A549 (cell line): ENCODE results near the gene SARDH. TPM values are rescaled to one million over a fixed set of nuclear protein-coding genes. Genes with fewer than 3 reads are reported as not detected.

Source experiments
- ATAC-seq, 2 experiments: fragments of 200-7000 bp in 1 of 2; fragments of >200 bp in 1 of 2; cut with Nextera tagmentation in 1 of 2; cut with Tn5 transposase in 1 of 2; 3 replicates each; pipeline versions ENCODE4 v1.8.0 to v1.9.1; 2018 to 2020; ENCODE audit warnings: mild to moderate bottlenecking in 1 of 2, moderate library complexity in 1 of 2
- CTCF ChIA-PET: fragments of 300-600 bp; sonication (Branson Sonifier 250); formaldehyde crosslinking; extraction: SDS; loops from one replicate; lab custom pipeline; 2021; ENCODE audit warnings: antibody characterized with exemption, inconsistent platforms; lab: Yijun Ruan, JAX
- POLR2A ChIA-PET: fragments of 350-600 bp; formaldehyde crosslinking; extraction: SDS; loops from one replicate; lab custom pipeline; 2021; ENCODE audit warnings: antibody characterized with exemption, inconsistent platforms; lab: Yijun Ruan, JAX
- DNase-seq, 2 experiments: peaks; one replicate each; pipeline versions ENCODE4 v3.0.0 to v3.0.0-alpha.2; 2011 to 2016; ENCODE audit warnings: low read depth in 1 of 2, low spot score in 1 of 2
- FAIRE-seq: peaks from 2 replicates; lab custom pipeline; 2011; peaks lifted over from hg19 to GRCh38; lab: Jason Lieb, UNC
- H3K27ac ChIP-seq, 2 experiments: fragments of >200 bp; sonication (Bioruptor Twin); formaldehyde crosslinking; 3 replicates each; pipeline ENCODE4 v1.5.1; 2016 to 2017
- H3K4me1 ChIP-seq: fragments of >200 bp; sonication (Bioruptor Twin); formaldehyde crosslinking; 3 replicates; pipeline ENCODE4 v1.6.1; 2016
- H3K4me2 ChIP-seq: fragments of >200 bp; sonication (Bioruptor Twin); formaldehyde crosslinking; 3 replicates; pipeline ENCODE4 v1.6.1; 2016
- H3K4me3 ChIP-seq: fragments of >200 bp; sonication (Bioruptor Twin); formaldehyde crosslinking; 3 replicates; pipeline ENCODE4 v1.5.1; 2016
- H3K9me3 ChIP-seq: fragments of >200 bp; sonication (Bioruptor Twin); formaldehyde crosslinking; 3 replicates; pipeline ENCODE4 v1.6.1; 2016
- BHLHE40 ChIP-seq: IDR thresholded peaks from 2 replicates; pipeline ENCODE4 v1.6.1; 2012; ENCODE audit warnings: low read depth, low read length, inconsistent platforms
- CHD2 ChIP-seq: fragments of 150-350 bp; IDR thresholded peaks from 2 replicates; pipeline ENCODE4 v1.6.1; 2014; ENCODE audit warnings: low read length; ENCODE audit not compliant: partially characterized antibody
- CHD4 ChIP-seq: fragments of 200-600 bp; sonication (generic); IDR thresholded peaks from 2 replicates; pipeline ENCODE4 v1.6.1; 2016; ENCODE audit warnings: antibody characterized with exemption, mild to moderate bottlenecking, borderline replicate concordance
- E2F6 ChIP-seq: IDR thresholded peaks from 2 replicates; pipeline ENCODE4 v1.6.1; 2012; ENCODE audit warnings: low read depth, borderline replicate concordance
- EHF ChIP-seq: fragments of 250-450 bp; sonication (Bioruptor Pico); IDR thresholded peaks from 2 replicates; pipeline ENCODE4 v1.5.0; 2020; ENCODE audit warnings: mild to moderate bottlenecking
- EHMT2 ChIP-seq: fragments of 200-600 bp; sonication (generic); IDR thresholded peaks from 2 replicates; pipeline ENCODE4 v1.6.1; 2016; ENCODE audit warnings: antibody characterized with exemption, low read depth, mild to moderate bottlenecking, moderate library complexity
- EP300 ChIP-seq, 2 experiments: fragments of >200 bp; sonication (Bioruptor Twin); formaldehyde crosslinking; IDR thresholded peaks; 2 replicates in 1 of 2; 3 replicates in 1 of 2; pipeline ENCODE4 v1.6.1; 2016 to 2017
- ESRRA ChIP-seq: fragments of 150-350 bp; IDR thresholded peaks from 2 replicates; pipeline ENCODE4 v1.6.1; 2014; ENCODE audit warnings: mild to moderate bottlenecking, low read length, borderline replicate concordance
- FOSL2 ChIP-seq, 2 experiments: fragments of 450-650 bp in 1 of 2; fragments of >200 bp in 1 of 2; sonication (Bioruptor Twin) in 1 of 2; formaldehyde crosslinking; IDR thresholded peaks; 2 replicates each; pipeline versions ENCODE4 v1.5.0 to v1.6.1; 2016 to 2020; ENCODE audit warnings: mild to moderate bottlenecking in 1 of 2, moderate library complexity in 1 of 2
- FOXS1 ChIP-seq: fragments of 250-450 bp; sonication (Bioruptor Pico); IDR thresholded peaks from 2 replicates; pipeline ENCODE4 v1.5.0; 2020; ENCODE audit warnings: mild to moderate bottlenecking, moderate library complexity
- GATA3 ChIP-seq: IDR thresholded peaks from 2 replicates; pipeline ENCODE4 v1.6.1; 2012; ENCODE audit warnings: borderline replicate concordance
- HDAC2 ChIP-seq: fragments of 200-600 bp; sonication (generic); IDR thresholded peaks from 2 replicates; pipeline ENCODE4 v1.6.1; 2016
- HOXA7 ChIP-seq: fragments of 250-450 bp; sonication (Bioruptor Pico); IDR thresholded peaks from 2 replicates; pipeline ENCODE4 v1.5.0; 2020; ENCODE audit warnings: mild to moderate bottlenecking, moderate library complexity
- JUNB ChIP-seq: fragments of >200 bp; sonication (Bioruptor Twin); formaldehyde crosslinking; IDR thresholded peaks from 2 replicates; pipeline ENCODE4 v1.6.1; 2016
- KDM1A ChIP-seq: fragments of 200-600 bp; sonication (generic); IDR thresholded peaks from 2 replicates; pipeline ENCODE4 v1.6.1; 2016; ENCODE audit warnings: low read depth, mild to moderate bottlenecking
- KDM5A ChIP-seq: fragments of 200-600 bp; sonication (generic); IDR thresholded peaks from 2 replicates; pipeline ENCODE4 v1.6.1; 2016; ENCODE audit warnings: antibody characterized with exemption, mild to moderate bottlenecking
- MAX ChIP-seq: IDR thresholded peaks from 2 replicates; pipeline ENCODE4 v1.6.1; 2012
- RARB ChIP-seq: fragments of 250-450 bp; sonication (Bioruptor Pico); IDR thresholded peaks from 2 replicates; pipeline ENCODE4 v1.8.0; 2021; ENCODE audit warnings: mild to moderate bottlenecking, moderate library complexity
- RFX5 ChIP-seq: fragments of 450-650 bp; IDR thresholded peaks from 2 replicates; pipeline ENCODE4 v1.7.1; 2014; ENCODE audit warnings: antibody characterized with exemption, mild to moderate bottlenecking, moderate library complexity
- RNF2 ChIP-seq: fragments of 200-600 bp; sonication (generic); IDR thresholded peaks from 2 replicates; pipeline ENCODE4 v1.6.1; 2016; ENCODE audit warnings: low read depth, mild to moderate bottlenecking, antibody characterized with exemption, moderate library complexity, borderline replicate concordance
- SMC3 ChIP-seq: fragments of >200 bp; sonication (Bioruptor Twin); formaldehyde crosslinking; IDR thresholded peaks from 3 replicates; pipeline ENCODE4 v1.6.1; 2018; ENCODE audit warnings: inconsistent platforms
- SREBF2 ChIP-seq: fragments of 450-650 bp; IDR thresholded peaks from 2 replicates; pipeline ENCODE4 v1.6.1; 2014; ENCODE audit warnings: mild to moderate bottlenecking, moderate library complexity
- WGBS: methylation state at CpG from one replicate; pipeline ENCODE4 v1.1.6; 2017; ENCODE audit errors: missing lambda C conversion rate; 5-methylcytosine and 5-hydroxymethylcytosine counted together
- polyA plus RNA-seq, 4 experiments: library from polyadenylated mRNA; depleted of rRNA in 3 of 4; stranded (reverse); fragments of >200 nt; fragmentation: RNase III in 1 of 4; extraction: RNeasy Plus Mini Kit Qiagen cat#74134 plus additional on column Dnase treatment in 1 of 4; gene quantifications; 2 replicates in 3 of 4; 3 replicates in 1 of 4; pipeline ENCODE4 v1.2.3, GENCODE V29; 2011 to 2017

The SARDH gene
- polyA plus RNA-seq, 2 of the 4 experiments (the other 2 are of a cell fraction) = 0.08 TPM; not detected in 1

DNA sequence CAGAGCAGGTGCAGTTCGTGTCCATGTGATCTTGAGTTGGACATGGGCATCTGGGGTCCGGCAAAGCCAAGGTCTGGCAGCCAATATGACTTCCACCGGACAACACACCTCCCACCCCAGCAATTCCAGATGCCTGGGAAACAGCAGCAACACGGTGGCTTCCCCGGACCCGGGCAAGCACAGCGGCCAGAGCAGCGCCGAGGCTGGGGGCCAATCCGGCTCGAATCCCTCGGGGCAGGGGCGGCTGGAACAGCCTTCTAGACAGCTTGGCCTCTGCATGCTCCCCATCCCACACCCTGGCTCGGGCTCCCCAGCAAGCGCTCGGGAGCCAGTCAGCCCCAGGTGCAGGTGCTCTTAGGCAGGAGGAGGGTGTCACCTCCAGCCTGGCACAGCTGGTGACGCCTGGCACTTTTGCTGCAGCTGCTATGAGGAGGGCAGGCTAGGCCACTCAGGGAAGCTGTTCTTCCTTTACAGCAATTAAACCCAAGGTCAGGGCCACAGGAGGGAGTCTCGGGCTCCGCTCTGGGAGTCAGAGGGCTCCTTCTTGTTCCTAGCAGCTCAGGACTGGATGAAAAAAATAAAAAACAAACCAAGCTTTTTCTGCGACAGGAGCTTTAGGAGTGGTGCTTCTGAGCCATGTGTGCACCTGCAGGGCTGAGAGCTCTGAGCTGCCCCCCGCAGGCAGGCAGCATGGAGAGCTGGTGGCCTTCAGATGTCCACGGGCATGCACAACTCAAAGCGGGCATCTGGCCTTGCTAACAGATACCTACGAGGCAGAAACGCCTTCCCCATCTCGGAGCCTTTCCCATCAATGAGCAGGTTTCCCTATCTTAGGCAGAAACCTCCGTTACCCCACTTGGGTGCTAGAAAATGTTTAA lies 73.7 kb downstream of the SARDH start:
- H3K4me3 ChIP-seq = no peak overlapping the region
- no peaks in the 10 kb centered on the region for H3K9me3 ChIP-seq
- H3K27ac ChIP-seq = no peak overlapping the region
- FAIRE-seq = no peak
- POLR2A ChIA-PET = no interaction called here
- H3K4me1 ChIP-seq = no peaks in the 10 kb centered on the region
- no peak for TF ChIP-seq EHF
- no peak for TF ChIP-seq EP300 (IDR thresholded peaks at IDR 0.05)
- no peak for TF ChIP-seq BHLHE40
- TF ChIP-seq MAX = no peak
- no peak overlapping the region for H3K4me2 ChIP-seq
- WGBS = 36% methylated on average over 19 of the region's 27 CpGs
- ATAC-seq = peak in 1 of 2 experiments; percentile 15; a peak in 1 of 6 replicates
- DNase-seq = no peak
- CTCF ChIA-PET = interaction anchor here (0.9 kb wide), 1 partner anchor 19 kb away, joined by 4 read pairs; no protein-coding TSS in a partner anchor

- Histone ChIP-seq H3K4me2 (no peak overlapping the region), H3K27ac (no peak overlapping the region), H3K4me1 (peaks cover 15% of the 10 kb centered on the region; the same call in 2 of the 3 replicates), H3K9me3 (no peaks in the 10 kb centered on the region), H3K4me3 (no peak overlapping the region)
- WGBS = 41% methylated on average over 24 of the region's 26 CpGs
- CTCF ChIA-PET = interaction anchor here (1.2 to 1.4 kb wide), 3 partner anchors 19 to 81 kb away, joined by 3 read pairs; no protein-coding TSS in a partner anchor
- DNase-seq (no peak), ATAC-seq (no peak), FAIRE-seq (no peak)
- POLR2A ChIA-PET = no interaction called here
- no peak for TF ChIP-seq RFX5
- TF ChIP-seq SMC3 = no peak
- no peak for TF ChIP-seq EP300 (IDR thresholded peaks at IDR 0.05)
- TF ChIP-seq SREBF2 = no peak
- no peak for TF ChIP-seq BHLHE40
- TF ChIP-seq EHMT2 = no peak
- TF ChIP-seq E2F6 = no peak
- TF ChIP-seq KDM1A = no peak
- no peak for TF ChIP-seq FOXS1 (CRISPR knock-in tag)
- TF ChIP-seq ESRRA = no peak
- TF ChIP-seq EHF = no peak
- no peak for TF ChIP-seq HDAC2
- no peak for TF ChIP-seq KDM5A
- no peak for TF ChIP-seq FOSL2 (IDR thresholded peaks at IDR 0.05)
- no peak for TF ChIP-seq FOSL2 (CRISPR knock-in tag; IDR thresholded peaks at IDR 0.05)
- no peak for TF ChIP-seq HOXA7 (CRISPR knock-in tag)
- TF ChIP-seq CHD4 = no peak
- TF ChIP-seq GATA3 = no peak
These were observed 76.2 kb downstream of the SARDH start for GRCh38 chr9:133661846-133662540.

GRCh38 chr9:133659516-133659915 lies 78.6 kb downstream of the SARDH start:
- no peak for FAIRE-seq
- CTCF ChIA-PET = interaction anchor here (0.9 to 1.5 kb wide), 6 partner anchors 8 to 83 kb away, joined by 3 to 4 read pairs (median 3); no protein-coding TSS in a partner anchor
- peak overlapping the region; percentile 79 for H3K4me2 ChIP-seq

More at GRCh38 chr9:133659516-133659915, 78.6 kb downstream of the SARDH start:
- TF ChIP-seq CHD2 = no peak
- TF ChIP-seq RARB (CRISPR knock-in tag) = no peak
- TF ChIP-seq SREBF2 = no peak
- no peak for TF ChIP-seq JUNB
- TF ChIP-seq RNF2 = no peak
- TF ChIP-seq, all 56 proteins: peak for 0
- POLR2A ChIA-PET = interaction anchor here (0.5 kb wide), 2 partner anchors 409 to 749 kb away, joined by 3 to 4 read pairs; no protein-coding TSS in a partner anchor
- Histone ChIP-seq H3K4me3 (no peak overlapping the region), H3K27ac (no peak overlapping the region), H3K9me3 (no peaks in the 10 kb centered on the region), H3K4me1 (peaks cover 15% of the 10 kb centered on the region; the same call in 2 of the 3 replicates)
- ATAC-seq = no peak
- 61% methylated on average over 9 of the region's 13 CpGs for WGBS
- DNase-seq = no peak
